SK-N-SH (cell line): Measurements from ENCODE around the gene OBSL1.

Source experiments
- CTCF ChIP-seq: fragments of 200-600 bp; sonication (generic); IDR thresholded peaks from 2 replicates; pipeline ENCODE4 v1.6.1; 2017; ENCODE audit warnings: antibody characterized with exemption, mild to moderate bottlenecking, moderate library complexity
- EP300 ChIP-seq, 2 experiments: IDR thresholded peaks; 2 replicates each; pipeline versions ENCODE4 v1.4.0 to v1.6.1; 2012; ENCODE audit warnings: borderline replicate concordance in 1 of 2, low read depth in 1 of 2, low read length in 1 of 2
- EZH2phosphoT487 ChIP-seq: fragments of 200-600 bp; sonication (generic); IDR thresholded peaks from 2 replicates; pipeline ENCODE4 v1.6.1; 2017; ENCODE audit warnings: low read depth, mixed run types, mild to moderate bottlenecking, antibody characterized with exemption, moderate library complexity, borderline replicate concordance
- GABPA ChIP-seq: IDR thresholded peaks from 2 replicates; pipeline ENCODE4 v1.4.0; 2012; ENCODE audit warnings: low read depth, mild to moderate bottlenecking
- JUND ChIP-seq: IDR thresholded peaks from 2 replicates; pipeline ENCODE4 v1.4.0; 2012
- NFIC ChIP-seq: IDR thresholded peaks from 2 replicates; pipeline ENCODE4 v1.4.0; 2012; ENCODE audit warnings: borderline replicate concordance
- POLR2AphosphoS5 ChIP-seq: IDR thresholded peaks from 2 replicates; pipeline ENCODE4 v1.6.1; 2012; ENCODE audit warnings: low read depth, low read length
- RCOR1 ChIP-seq: fragments of 150-350 bp; IDR thresholded peaks from 2 replicates; pipeline ENCODE4 v1.6.1; 2017; ENCODE audit warnings: antibody characterized with exemption, low read length
- SIN3A ChIP-seq: IDR thresholded peaks from 2 replicates; pipeline ENCODE4 v1.6.1; 2012; ENCODE audit warnings: low read depth, mild to moderate bottlenecking, low read length, moderate library complexity, borderline replicate concordance
- TAF1 ChIP-seq: IDR thresholded peaks from 2 replicates; pipeline ENCODE4 v1.6.1; 2012; ENCODE audit warnings: low read depth, mild to moderate bottlenecking, low read length, moderate library complexity, borderline replicate concordance
- YY1 ChIP-seq: IDR thresholded peaks from 2 replicates; pipeline ENCODE4 v1.4.0; 2012; ENCODE audit warnings: low read depth, mild to moderate bottlenecking
- TF ChIP-seq, protein P1 (sequence below): IDR thresholded peaks from 2 replicates; pipeline ENCODE4 v1.6.1; 2012; ENCODE audit warnings: mild to moderate bottlenecking, low read depth, low read length, moderate library complexity
- TF ChIP-seq, protein P2 (sequence below): IDR thresholded peaks from 2 replicates; pipeline ENCODE4 v1.4.0; 2012; ENCODE audit warnings: low read depth

DNA sequence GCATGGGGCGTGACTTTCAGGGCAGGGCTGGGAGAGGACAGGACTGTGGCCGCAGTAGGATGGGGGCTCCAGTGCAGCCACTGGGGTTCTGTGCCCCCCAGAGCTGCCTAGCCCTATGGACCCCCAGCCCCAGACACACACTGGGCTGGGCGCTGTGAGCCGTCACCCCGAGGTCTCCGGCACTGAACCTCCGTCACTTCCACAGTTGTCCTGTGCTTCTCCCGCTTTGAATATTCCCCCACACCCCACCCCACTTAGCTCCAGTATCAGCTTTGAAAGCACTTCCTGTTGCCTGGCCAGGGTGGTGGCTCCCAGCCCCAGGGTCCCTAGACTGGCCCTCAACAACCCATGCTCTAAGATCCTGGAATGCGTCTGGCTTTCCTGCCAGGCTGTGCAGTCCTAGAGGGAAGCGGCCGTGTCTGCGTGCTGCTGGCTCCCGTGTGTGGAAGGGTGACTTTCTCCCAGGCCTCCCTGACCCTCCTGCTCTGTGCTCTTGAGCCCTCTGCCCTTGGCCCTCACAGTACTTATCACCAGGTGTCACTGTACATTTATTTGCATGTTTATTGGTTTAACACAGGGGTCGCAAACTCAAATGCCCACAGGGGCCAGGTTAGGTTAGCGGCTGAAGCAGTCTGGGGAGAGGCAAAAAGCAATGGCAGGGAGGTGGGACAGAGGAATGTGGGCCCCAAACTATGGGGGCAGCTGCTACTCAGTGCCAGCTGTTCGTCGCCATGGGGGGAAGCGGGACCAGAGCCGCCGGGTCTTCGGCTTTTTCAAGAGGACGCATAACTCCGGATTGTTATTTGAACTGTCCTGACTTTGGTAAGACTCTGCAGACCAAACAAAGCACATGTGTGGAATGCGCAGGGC is 9.9 kb downstream of the OBSL1 start:
- no peak for TF ChIP-seq YY1
- no peak for TF ChIP-seq POLR2AphosphoS5
- TF ChIP-seq GABPA = no peak
- TF ChIP-seq CTCF = no peak
- no peak for TF ChIP-seq EP300 (IDR thresholded peaks at IDR 0.05; ENCODE audit: borderline replicate concordance in 1 of 2, low read depth in 1 of 2, low read length in 1 of 2)
- TF ChIP-seq, protein P1, sequence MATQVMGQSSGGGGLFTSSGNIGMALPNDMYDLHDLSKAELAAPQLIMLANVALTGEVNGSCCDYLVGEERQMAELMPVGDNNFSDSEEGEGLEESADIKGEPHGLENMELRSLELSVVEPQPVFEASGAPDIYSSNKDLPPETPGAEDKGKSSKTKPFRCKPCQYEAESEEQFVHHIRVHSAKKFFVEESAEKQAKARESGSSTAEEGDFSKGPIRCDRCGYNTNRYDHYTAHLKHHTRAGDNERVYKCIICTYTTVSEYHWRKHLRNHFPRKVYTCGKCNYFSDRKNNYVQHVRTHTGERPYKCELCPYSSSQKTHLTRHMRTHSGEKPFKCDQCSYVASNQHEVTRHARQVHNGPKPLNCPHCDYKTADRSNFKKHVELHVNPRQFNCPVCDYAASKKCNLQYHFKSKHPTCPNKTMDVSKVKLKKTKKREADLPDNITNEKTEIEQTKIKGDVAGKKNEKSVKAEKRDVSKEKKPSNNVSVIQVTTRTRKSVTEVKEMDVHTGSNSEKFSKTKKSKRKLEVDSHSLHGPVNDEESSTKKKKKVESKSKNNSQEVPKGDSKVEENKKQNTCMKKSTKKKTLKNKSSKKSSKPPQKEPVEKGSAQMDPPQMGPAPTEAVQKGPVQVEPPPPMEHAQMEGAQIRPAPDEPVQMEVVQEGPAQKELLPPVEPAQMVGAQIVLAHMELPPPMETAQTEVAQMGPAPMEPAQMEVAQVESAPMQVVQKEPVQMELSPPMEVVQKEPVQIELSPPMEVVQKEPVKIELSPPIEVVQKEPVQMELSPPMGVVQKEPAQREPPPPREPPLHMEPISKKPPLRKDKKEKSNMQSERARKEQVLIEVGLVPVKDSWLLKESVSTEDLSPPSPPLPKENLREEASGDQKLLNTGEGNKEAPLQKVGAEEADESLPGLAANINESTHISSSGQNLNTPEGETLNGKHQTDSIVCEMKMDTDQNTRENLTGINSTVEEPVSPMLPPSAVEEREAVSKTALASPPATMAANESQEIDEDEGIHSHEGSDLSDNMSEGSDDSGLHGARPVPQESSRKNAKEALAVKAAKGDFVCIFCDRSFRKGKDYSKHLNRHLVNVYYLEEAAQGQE = no peak
- TF ChIP-seq EZH2phosphoT487 = no peak
- TF ChIP-seq TAF1 = no peak
- no peak for TF ChIP-seq NFIC
- no peak for TF ChIP-seq JUND
- no peak for TF ChIP-seq RCOR1
- TF ChIP-seq, protein P2, sequence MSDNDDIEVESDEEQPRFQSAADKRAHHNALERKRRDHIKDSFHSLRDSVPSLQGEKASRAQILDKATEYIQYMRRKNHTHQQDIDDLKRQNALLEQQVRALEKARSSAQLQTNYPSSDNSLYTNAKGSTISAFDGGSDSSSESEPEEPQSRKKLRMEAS = no peak
- TF ChIP-seq SIN3A = no peak
